ENCODE results near the gene GPC3.
"Not testable (repeated sequence)": the region's sequence is repeated elsewhere in the genome, so short reads cannot be mapped to it uniquely, and the experiment has no call there.

GPC3 gene

GRCh38 chrX:133745349-133745748, 240.0 kb downstream of the GPC3 start:
- DNase-seq, result no peak

DNA sequence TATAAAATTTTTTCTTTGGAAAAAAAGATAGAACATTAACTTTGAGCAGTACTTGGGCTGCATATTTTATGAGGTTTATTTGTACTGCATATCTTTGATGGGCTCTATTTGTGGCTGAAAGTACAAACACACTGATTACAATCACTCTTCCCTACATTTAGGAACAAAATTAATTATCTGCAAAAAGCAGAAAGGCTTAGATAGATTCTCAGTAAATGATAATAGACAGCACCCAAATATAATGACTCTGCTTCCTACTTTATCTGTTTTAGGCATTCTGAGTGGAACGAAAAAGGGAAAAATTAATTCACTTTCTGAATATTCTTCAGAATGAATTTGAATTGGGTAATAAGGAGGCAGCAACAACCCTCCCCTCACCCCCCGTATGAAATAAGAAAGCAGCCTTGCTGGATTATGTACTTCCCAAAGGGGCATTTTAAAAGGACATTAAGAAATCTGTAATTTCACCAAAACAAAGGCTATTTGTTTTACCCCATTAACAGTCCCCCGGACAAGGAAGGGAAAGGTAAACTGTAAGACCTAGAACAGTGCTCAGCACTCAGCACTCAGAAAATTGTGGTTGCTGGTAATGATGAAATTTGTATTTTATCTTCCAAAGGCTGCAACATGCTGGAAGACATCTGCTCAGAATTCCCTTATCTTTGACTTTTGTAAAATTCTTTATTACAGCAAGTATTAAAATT, 242.6 kb downstream of the GPC3 start:
- DNase-seq, result no peak

GRCh38 chrX:133741303-133741702, 244.1 kb downstream of the GPC3 start:
- DNase-seq, result no peak

DNA sequence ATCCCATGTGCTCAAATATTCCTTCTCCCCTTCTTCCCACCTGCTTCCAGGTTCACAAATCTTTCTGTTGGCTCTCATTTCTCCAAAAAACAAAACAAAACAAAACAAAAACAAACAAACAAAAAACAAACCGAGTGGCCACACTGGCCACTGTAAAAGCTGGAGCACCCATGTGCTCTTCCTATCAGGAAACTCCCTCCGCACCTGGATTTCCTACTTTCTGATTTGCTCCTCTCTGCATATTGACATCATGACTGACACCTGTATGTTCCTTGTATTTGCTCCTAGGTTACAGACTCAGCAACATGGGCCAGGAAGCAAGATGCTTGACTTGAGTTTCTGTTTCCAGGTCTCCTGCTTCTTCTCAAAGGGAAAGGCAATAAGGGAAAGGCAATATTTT, 258.8 kb downstream of the GPC3 start:
- no peak for DNase-seq

- DNase-seq, result peak; percentile 47
Measured at GRCh38 chrX:133726211-133726630, 259.2 kb downstream of the GPC3 start.

DNA sequence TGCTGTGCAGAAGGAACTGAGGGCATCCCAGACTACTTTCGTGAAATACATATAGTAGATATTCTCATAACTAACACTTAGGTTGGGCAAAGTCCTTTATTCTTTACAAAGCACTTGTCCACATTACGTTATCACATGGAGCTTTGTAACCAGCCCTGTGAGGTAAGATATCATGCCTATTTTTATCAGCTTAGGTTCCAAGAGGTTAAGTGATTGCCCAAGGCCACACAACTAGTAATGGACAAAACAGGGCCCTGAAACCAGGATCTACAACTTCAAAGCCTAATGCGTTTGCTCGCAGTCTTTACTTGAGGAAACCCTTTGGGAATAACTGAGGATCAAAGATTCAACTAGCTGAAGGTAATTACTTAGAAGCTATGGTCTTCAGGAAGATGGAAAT, 261.5 kb downstream of the GPC3 start:
- DNase-seq, result no peak

GRCh38 chrX:133722756-133723155, 262.6 kb downstream of the GPC3 start:
- no peak for DNase-seq

DNA sequence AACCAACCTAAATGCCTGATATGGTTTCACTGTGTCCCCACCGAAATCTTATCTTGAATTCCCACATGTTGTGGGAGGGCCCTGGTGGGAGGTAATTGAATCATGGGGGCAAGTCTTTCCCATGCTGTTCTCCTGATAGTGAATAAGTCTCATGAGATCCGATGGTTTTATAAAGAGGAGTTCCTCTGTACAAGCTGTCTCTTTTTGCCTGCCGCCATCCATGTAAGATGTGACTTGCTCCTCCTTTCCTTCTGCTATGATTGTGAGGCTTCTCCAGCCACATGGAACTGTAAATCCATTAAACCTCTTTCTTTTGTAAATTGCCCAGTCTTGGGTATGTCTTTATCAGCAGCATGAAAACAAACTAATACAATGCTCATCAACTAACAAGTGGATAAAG, 265.1 kb downstream of the GPC3 start:
- not testable (repeated sequence) for DNase-seq

- DNase-seq, result no peak
Measured at GRCh38 chrX:133715715-133716114, 269.7 kb downstream of the GPC3 start.

- DNase-seq, result no peak
Measured at GRCh38 chrX:133709501-133709900, 275.9 kb downstream of the GPC3 start.

- no peak for DNase-seq
Measured at GRCh38 chrX:133706890-133707289, 278.5 kb downstream of the GPC3 start.

GRCh38 chrX:133702230-133702629, 283.2 kb downstream of the GPC3 start:
- no peak for DNase-seq

DNA sequence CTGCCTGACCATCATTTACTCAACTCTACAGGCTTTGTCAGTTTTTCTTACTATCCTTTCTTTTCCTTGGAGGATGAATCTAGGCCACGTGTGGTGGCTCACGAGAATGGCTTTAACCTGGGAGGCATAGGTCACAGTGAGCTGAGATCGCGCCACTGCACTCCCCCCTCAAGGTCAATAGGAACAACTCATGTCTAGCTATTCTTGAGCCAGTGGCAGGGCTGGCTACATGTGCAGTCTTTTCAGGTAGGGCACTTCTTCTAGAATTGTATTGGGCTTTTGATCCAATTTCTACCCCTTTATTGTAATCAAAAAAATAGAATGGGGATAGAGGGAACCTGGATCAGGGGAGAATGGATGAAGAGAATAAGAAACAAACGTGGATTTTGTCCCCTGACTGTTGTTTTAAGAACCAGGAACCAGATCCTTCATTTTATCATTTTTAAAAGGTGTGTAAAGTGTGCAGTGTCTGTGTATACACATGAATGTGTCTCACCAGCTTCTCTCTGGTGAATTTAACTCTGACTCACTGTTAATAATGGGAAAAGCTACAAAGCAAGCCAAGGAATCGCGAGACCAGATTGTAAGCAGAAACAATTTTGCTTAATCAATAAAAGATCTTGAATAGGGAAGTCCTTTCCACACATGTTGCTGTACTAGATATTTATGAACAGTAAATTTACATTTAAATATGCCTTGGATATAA, 286.2 kb downstream of the GPC3 start:
- peak; percentile 7 for DNase-seq

- DNase-seq, result peak; percentile 51
Measured at GRCh38 chrX:133698298-133698697, 287.1 kb downstream of the GPC3 start.

DNA sequence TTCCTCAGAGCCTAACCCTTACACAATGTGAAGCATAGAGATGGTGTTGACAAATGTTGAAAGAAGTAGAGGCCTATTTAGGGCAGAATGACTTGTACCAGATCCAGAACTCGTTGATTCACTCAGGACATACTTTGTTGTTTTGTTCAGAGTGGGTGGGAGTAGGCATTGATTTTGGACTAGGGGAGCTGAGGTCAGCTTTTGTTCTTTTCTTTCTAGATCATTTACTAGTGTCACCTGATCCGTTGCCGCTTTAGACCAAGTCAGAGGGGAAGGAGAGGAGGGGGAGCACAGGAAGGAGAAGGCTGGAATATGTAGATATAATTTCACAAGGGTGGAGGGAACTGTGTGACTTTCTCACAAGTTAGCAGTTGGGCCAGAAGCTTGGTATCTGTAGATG, 287.7 kb downstream of the GPC3 start:
- DNase-seq, result no peak

DNA sequence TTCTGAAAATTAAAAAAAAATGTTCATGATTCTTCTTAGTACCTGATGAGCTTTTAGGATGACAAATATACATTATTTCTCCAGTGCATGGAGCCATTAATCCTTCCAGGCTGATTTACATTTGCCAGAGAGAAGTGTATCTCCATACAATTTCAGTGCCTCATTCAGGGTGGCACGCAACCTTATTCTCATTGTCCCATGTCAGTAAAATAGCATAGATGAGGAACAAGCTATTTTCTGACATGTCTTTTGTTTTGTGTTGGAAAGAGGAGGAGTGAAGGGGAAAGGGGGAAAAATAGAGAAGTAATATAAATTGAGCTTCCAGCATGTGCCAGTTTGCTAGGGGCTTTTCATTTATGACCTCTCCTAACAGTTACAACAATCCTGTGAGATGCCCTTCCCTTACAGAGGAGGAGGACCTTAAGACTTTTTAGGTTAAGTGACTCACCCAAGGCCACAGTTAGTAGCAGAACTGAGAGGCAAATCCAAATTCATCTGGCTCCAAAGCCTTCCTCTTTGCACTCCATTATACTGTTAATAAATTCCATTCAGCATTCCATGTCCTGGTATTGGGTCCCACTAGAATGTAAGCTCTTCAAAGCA, 295.3 kb downstream of the GPC3 start:
- no peak for DNase-seq

- no peak for DNase-seq
Measured at GRCh38 chrX:133685822-133686221, 299.6 kb downstream of the GPC3 start.

DNA sequence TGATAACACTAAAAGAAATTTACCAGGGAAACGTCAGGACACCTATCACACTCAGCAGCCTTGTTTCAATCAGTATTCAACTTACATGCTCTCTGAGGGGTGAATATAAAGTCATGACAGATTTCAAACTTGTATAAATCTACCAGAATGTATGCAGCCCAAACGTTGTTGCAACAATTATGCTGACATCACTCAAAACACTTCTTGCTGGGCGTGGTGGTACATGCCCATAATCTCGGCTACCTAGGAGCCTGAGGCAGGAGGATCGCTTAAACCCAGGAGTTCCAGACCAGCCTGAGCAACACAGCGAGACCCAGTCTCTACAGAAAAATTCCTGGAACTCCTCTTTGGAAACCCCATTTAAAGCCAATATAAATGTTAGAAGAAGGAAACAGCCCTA, 303.5 kb downstream of the GPC3 start:
- DNase-seq, result no peak

GRCh38 chrX:133681421-133681820, 304.0 kb downstream of the GPC3 start:
- no peak for DNase-seq

DNA sequence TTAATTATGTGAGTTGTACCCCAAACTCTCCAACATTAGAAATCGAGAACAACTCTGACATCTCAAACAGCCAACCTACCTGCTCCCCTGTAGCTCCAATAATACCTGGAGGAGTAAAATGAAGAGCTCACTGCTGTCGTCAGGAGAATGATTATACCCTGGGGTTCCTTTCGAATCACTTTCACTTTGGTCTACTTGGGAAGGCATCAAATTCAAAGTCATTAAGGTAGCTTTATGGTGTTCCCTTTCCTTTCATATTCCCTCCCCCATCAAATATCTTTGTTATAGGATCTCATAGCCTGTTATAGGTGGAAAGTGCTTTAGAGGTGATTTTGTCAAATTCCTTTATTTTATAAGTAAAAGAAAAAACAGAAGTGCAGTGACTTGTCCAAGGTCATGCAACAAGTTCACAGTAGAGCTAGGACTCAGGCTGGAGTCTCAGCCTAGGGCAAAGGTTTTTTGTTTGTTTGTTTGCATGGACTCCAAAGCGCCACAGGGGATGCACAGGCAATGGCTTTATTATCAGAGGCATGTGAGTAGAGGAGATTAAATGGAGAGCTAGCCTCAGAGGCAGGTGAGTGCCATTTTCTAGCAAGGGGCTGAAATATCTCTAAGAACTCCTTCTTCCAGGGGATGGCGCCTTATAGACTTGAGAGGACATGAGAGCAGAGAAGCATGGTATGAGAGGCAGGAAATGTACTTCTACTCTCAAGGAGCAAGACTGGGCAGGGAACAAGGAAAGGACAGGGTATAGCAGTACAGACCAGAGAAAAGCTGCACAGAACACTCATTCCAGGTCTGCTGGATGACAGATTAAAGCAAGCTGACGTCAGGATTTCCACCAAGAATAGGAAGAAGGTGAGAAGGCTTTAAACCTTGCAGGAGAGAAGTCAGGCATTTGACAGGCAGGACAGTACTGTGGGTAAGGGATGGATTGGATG, 308.0 kb downstream of the GPC3 start:
- no peak for DNase-seq

DNA sequence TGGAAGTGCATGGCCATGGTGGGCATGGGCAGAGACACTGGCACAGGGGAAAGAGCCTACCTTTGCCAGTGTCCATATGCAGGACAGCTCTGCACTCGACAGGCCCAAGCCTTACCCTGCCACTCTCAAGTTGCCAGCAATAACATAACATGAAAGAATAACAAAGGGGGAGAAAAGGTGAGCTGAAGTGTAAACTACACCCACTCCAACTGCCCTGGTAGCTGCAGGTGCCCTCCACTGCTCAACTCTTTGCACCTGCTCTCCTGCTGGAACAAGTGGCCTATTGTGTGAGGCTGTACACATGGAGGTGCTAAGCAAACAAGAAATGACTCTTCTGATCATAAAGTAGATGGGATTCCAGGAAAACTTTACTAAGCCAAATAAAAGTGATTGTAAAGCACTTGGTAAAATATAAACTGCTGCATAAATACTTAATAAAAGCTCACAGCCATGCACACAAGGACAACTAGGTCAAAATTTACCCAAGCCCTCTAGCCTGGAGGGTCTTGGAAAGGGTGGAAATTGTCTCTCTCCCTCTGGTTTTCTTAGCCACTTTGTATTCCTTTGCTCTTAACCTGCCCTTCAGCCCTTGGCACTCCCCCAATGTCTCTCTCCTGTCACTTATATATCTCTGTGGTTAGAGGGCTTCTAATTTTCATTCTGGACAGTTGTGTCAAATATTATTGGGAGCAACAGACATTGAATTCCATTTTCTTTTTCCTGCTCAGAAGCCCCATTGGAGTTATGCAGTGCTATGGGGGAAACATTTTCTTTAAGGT, 308.9 kb downstream of the GPC3 start:
- no peak for DNase-seq

DNA sequence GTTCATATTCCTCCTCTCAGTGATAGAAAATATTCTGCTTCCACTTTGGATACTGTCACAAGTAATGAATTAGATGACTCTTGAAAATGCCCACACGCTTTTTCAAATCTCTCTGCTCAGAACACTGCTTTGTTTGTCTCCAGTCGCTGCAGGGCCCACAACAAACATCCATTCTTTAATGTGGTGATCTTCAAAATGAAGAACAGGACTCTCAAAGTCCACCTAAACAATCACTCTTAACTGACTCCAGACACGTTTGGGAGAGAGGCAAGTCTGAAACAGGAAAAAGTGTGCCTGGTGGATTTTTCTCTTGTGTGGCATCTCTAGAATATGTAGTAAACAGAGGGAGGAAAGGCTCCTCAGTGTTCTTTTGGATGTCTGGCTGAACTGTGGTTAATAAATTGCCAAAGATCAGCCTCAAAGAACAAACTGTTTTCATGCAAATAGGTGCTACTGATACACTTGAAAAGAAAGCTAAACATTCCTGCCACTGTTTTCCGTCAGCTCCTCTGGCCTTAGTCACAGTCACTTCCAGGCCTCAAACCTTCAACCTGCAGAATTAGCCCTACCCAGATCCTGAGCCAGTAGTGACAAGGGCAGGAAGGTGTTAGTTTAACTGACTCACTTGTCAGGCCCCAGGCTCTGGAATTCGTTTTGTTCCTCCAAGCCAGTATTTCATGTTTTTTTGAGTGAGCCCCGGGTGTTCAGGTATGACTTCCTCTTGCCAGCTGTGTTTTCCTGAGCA, 310.5 kb downstream of the GPC3 start:
- no peak for DNase-seq

All from kidney glomerular epithelial cell (primary cell).